GM18951 (cell line): Measurements from ENCODE around the gene COTL1.
"Not testable (repeated sequence)": the region's sequence is repeated elsewhere in the genome, so short reads cannot be mapped to it uniquely, and the experiment has no call there.

Source experiments
- POLR2A ChIP-seq: IDR thresholded peaks from 4 replicates; pipeline ENCODE4 v1.6.1; 2011; ENCODE audit warnings: mild to moderate bottlenecking; ENCODE audit not compliant: insufficient read length, insufficient read depth; ENCODE audit errors: extremely low read depth
- in situ Hi-C: fragments of 300-500 bp; cut with MboI; formaldehyde crosslinking; loops from one replicate; pipeline ENCODE4 v1.12.0; 2022; ENCODE audit warnings: low sequenced_read_pairs, mixed read lengths, inconsistent platforms; ENCODE audit not compliant: unreplicated experiment

COTL1 gene

DNA sequence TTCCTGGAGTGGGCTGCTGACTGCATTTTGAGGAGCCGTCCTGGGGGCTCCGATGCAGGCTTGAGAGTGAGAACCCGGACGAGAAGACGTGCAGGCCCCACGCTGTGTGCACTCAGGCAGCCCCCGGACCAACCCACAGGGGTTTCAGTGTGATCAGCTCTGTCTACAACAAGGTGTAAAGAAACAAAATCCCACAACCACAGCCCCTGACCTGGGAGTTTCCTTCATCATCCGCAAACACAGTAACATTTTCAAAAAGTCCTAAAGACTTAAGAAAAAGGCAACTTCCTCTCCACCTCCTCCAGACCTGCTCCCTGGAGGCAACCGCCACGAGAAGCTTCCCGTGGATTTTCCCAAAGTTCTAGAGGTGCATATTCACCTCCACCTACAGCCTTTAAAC, 98.0 kb downstream of the COTL1 start:
- TF ChIP-seq POLR2A, result no peak
- in situ Hi-C loops, result no loop called here

DNA sequence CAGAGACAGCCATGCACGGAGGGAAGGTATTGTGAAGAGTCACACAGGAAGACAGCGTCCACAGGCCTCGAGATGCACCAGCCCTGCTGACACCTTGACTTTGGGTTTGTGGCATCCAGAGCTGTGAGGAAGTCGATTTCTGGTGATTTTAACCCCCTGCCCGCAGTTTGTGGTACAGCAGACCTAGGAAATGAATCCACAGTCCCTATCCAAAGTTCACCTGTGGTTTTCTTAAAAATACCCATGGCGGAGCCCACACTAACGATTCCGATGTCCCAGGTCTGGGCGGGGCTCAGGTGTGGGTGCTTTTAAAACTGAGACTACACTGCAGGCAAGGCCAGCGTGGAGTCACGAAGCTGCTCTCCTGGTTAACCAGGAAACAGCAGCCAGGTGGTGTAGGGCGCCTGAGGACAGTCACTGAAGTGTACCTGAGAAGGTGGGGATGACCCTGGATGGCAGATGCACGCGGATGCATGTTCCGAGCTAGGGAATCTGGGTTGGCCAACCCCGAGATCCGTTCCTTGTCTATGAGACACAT, 99.0 kb downstream of the COTL1 start:
- TF ChIP-seq POLR2A, result no peak
- in situ Hi-C loops, result no loop called here

DNA sequence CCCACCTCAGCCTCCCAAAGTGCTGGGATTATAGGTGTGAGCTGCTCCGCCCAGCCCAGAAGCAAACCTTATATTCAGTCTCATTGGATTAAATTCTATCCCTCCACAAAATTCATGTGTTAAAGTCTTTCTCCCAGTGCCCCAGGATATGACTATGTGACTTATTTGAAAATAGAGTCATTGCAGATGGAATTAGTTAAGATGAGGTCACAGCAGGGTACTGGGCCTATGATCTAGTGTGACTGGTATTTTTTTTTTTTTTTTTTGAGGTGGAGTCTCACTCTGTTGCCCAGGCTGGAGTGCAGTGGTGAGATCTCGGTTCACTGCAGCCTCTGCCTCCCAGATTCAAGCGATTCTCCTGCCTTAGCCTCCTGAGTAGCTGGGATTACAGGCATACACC, 99.7 kb downstream of the COTL1 start:
- in situ Hi-C loops, result not testable (repeated sequence)

DNA sequence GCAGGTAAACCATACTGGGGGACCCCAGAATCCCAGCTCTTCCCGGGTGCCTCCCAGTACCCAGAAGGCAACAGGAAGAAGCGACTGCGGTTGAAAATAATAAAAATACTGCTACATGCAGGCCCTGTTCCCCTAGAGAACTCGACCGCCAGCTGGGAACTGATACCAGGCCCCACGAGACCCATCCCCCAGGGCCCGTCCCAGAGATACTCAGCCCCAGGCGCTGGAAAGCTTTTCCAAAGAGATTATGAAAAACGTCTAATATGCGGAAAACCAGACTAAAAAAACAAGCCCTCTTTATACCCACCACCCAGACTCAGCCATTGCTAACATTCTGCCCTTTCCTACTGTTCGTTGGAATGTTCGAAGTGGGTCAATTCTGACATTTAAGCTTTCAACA, 100.5 kb downstream of the COTL1 start:
- in situ Hi-C loops, result no loop called here
- no peak for TF ChIP-seq POLR2A
